Astrocyte (in vitro differentiated cells and primary cell): ENCODE results near the gene SLC22A5. TPM values are rescaled to one million over a fixed set of nuclear protein-coding genes. Genes with fewer than 3 reads are reported as not detected.

Source experiments
- DNase-seq: peaks from one replicate; pipeline ENCODE4 v3.0.0-alpha.2; 2010; ENCODE audit warnings: low read depth
- FAIRE-seq: peaks from 2 replicates; lab custom pipeline; 2011; peaks lifted over from hg19 to GRCh38; lab: Jason Lieb, UNC
- H2AFZ ChIP-seq: 2 replicates; pipeline ENCODE4 v1.6.0; 2012; ENCODE audit warnings: low read depth, low read length, inconsistent platforms
- H3K27ac ChIP-seq: 2 replicates; pipeline ENCODE4 v1.5.1; 2011; ENCODE audit warnings: low read depth, low read length, inconsistent platforms
- H3K27me3 ChIP-seq: 2 replicates; pipeline ENCODE4 v1.6.0; 2011; ENCODE audit warnings: low read length, inconsistent platforms; ENCODE audit not compliant: insufficient read depth
- H3K36me3 ChIP-seq: 2 replicates; pipeline ENCODE4 v1.5.1; 2011; ENCODE audit warnings: low read length, inconsistent platforms; ENCODE audit not compliant: insufficient read depth
- H3K4me1 ChIP-seq: 2 replicates; pipeline ENCODE4 v1.5.1; 2011; ENCODE audit warnings: low read length, inconsistent platforms; ENCODE audit not compliant: insufficient read depth
- H3K4me2 ChIP-seq: 2 replicates; pipeline ENCODE4 v1.6.0; 2012; ENCODE audit warnings: low read length, inconsistent platforms
- H3K4me3 ChIP-seq: 2 replicates; pipeline ENCODE4 v1.5.1; 2011; ENCODE audit warnings: low read depth, mild to moderate bottlenecking, low read length, inconsistent platforms; ENCODE audit not compliant: insufficient read depth
- H3K79me2 ChIP-seq: 2 replicates; pipeline ENCODE4 v1.6.0; 2012; ENCODE audit warnings: mild to moderate bottlenecking, low read length, inconsistent platforms; ENCODE audit not compliant: insufficient read depth
- H3K9ac ChIP-seq: 2 replicates; pipeline ENCODE4 v1.6.0; 2012; ENCODE audit warnings: mild to moderate bottlenecking, low read length, inconsistent platforms
- H3K9me3 ChIP-seq: 2 replicates; pipeline ENCODE4 v1.5.1; 2012; ENCODE audit warnings: low read depth, mild to moderate bottlenecking, low read length, inconsistent platforms; ENCODE audit not compliant: insufficient read depth
- H4K20me1 ChIP-seq: 2 replicates; pipeline ENCODE4 v1.6.0; 2012; ENCODE audit warnings: low read length, inconsistent platforms; ENCODE audit not compliant: insufficient read depth
- H3K27ac Mint-ChIP-seq: one replicate; pipeline ENCODE4 v1.8.0; 2021; ENCODE audit warnings: mild to moderate bottlenecking, mixed read lengths; ENCODE audit not compliant: unreplicated experiment
- H3K27me3 Mint-ChIP-seq: one replicate; pipeline ENCODE4 v1.8.0; 2021; ENCODE audit warnings: low read depth, mixed read lengths; ENCODE audit not compliant: unreplicated experiment
- H3K36me3 Mint-ChIP-seq: one replicate; pipeline ENCODE4 v1.8.0; 2021; ENCODE audit warnings: low read depth, mixed read lengths; ENCODE audit not compliant: unreplicated experiment
- H3K4me1 Mint-ChIP-seq: one replicate; pipeline ENCODE4 v1.8.0; 2021; ENCODE audit warnings: low read depth, mixed read lengths; ENCODE audit not compliant: unreplicated experiment
- H3K4me3 Mint-ChIP-seq: one replicate; pipeline ENCODE4 v1.8.0; 2021; ENCODE audit warnings: mild to moderate bottlenecking, moderate library complexity, mixed read lengths; ENCODE audit not compliant: unreplicated experiment
- H3K9me3 Mint-ChIP-seq: one replicate; pipeline ENCODE4 v1.8.0; 2021; ENCODE audit warnings: mild to moderate bottlenecking, mixed read lengths; ENCODE audit not compliant: unreplicated experiment
- EZH2 ChIP-seq: IDR thresholded peaks from 2 replicates; pipeline ENCODE4 v1.6.1; 2012; ENCODE audit warnings: mild to moderate bottlenecking, low read length, inconsistent platforms; ENCODE audit not compliant: insufficient read depth
- total RNA-seq: library from RNA; stranded (reverse); gene quantifications from 2 replicates; pipeline ENCODE4 v1.2.1, GENCODE V29; 2021
- TF ChIP-seq, protein P1 (sequence below): IDR thresholded peaks from 2 replicates; pipeline ENCODE4 v1.5.1; 2011; ENCODE audit warnings: low read depth, mild to moderate bottlenecking, inconsistent platforms, low read length, moderate library complexity; ENCODE audit not compliant: insufficient read depth

Gene SLC22A5
- total RNA-seq, 1 donor from 2014 or later = 8.3 TPM

DNA sequence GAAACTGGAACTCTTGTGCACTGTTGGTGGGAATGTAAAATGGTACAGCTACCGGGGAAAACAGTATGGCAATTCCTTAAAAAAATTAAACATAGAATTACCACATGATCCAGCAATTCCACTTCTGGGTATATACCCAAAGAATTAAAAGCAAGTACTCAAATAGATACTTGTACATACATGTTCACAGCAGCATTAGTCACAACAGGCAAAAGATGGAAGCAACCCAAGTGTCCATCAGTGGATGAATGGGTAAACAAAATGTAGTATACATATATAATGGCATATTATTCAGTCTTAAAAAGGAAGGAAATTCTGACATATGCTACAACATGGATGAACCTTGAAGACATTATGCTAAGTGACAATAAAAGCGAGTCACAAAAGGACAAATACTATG lies 7.4 kb upstream of the SLC22A5 start:
- H3K9ac ChIP-seq = no peak overlapping the region
- no peak for FAIRE-seq
- H3K79me2 ChIP-seq = no peaks in the 10 kb centered on the region

DNA sequence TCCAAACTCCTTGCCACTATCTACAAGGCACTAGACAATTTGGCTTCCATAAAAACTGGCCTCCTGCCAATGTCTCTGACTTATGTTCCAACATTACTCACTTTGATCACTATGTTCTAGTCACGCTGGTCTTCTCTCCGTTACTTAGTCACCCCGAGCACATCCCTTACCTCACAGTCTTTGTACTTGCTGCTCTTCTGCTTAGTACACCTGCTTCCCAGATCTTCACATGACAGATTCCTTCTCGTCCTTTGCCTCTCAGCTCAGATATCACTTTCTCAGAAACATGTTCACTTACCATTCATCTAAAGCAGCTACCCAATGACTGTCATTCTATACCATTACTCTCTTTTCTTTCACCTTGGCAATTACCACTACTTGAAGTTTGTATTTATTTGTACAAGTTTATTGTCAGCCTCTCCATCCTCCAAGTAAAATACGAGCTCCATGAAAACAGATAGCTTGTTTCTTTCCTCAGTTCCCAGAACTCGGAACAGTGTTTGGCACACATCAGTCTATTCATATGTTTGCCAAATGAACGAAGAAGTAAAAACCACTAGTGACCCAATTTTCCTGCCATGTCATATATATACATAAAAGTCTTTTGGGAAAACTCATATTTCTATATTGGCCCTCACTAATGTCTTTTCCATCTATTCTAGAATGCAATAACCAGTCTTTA lies 5.9 kb upstream of the SLC22A5 start:
- no peak overlapping the region for H2AFZ ChIP-seq
- Mint-ChIP-seq H3K36me3 (peaks cover 4% of the 10 kb centered on the region), H3K9me3 (peaks cover 7% of the 10 kb centered on the region), H3K27ac (no peak overlapping the region), H3K4me1 (peaks cover 10% of the 10 kb centered on the region), H3K4me3 (no peak overlapping the region), H3K27me3 (no peaks in the 10 kb centered on the region)
- TF ChIP-seq, protein P1, sequence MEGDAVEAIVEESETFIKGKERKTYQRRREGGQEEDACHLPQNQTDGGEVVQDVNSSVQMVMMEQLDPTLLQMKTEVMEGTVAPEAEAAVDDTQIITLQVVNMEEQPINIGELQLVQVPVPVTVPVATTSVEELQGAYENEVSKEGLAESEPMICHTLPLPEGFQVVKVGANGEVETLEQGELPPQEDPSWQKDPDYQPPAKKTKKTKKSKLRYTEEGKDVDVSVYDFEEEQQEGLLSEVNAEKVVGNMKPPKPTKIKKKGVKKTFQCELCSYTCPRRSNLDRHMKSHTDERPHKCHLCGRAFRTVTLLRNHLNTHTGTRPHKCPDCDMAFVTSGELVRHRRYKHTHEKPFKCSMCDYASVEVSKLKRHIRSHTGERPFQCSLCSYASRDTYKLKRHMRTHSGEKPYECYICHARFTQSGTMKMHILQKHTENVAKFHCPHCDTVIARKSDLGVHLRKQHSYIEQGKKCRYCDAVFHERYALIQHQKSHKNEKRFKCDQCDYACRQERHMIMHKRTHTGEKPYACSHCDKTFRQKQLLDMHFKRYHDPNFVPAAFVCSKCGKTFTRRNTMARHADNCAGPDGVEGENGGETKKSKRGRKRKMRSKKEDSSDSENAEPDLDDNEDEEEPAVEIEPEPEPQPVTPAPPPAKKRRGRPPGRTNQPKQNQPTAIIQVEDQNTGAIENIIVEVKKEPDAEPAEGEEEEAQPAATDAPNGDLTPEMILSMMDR = no peak
- no peak for TF ChIP-seq EZH2
- H3K36me3 ChIP-seq = no peaks in the 10 kb centered on the region
- no peaks in the 10 kb centered on the region for H3K27me3 ChIP-seq
- H3K4me1 ChIP-seq = peaks cover 17% of the 10 kb centered on the region
- H3K4me3 ChIP-seq = no peak overlapping the region
- H3K4me2 ChIP-seq = no peak overlapping the region
- H3K79me2 ChIP-seq = no peaks in the 10 kb centered on the region
- H3K9me3 ChIP-seq = no peaks in the 10 kb centered on the region
- H3K9ac ChIP-seq = no peak overlapping the region
- no peak overlapping the region for H3K27ac ChIP-seq
- no peaks in the 10 kb centered on the region for H4K20me1 ChIP-seq
- DNase-seq (peak; percentile 93), FAIRE-seq (peak; percentile 23)

More for the DNA sequence above, 7.4 kb upstream of the SLC22A5 start:
- no peak overlapping the region for H3K4me2 ChIP-seq
- H3K9me3 Mint-ChIP-seq = peaks cover 7% of the 10 kb centered on the region
- no peak overlapping the region for H2AFZ ChIP-seq
- H3K36me3 Mint-ChIP-seq = peaks cover 4% of the 10 kb centered on the region
- no peaks in the 10 kb centered on the region for H4K20me1 ChIP-seq
- H3K27ac Mint-ChIP-seq = no peak overlapping the region
- no peaks in the 10 kb centered on the region for H3K27me3 Mint-ChIP-seq
- H3K36me3 ChIP-seq = no peaks in the 10 kb centered on the region
- TF ChIP-seq EZH2 = no peak
- TF ChIP-seq, protein P1 = no peak
- DNase-seq = no peak
- peaks cover 10% of the 10 kb centered on the region for H3K4me1 Mint-ChIP-seq
- no peaks in the 10 kb centered on the region for H3K27me3 ChIP-seq
- H3K27ac ChIP-seq = no peak overlapping the region
- H3K4me3 ChIP-seq = no peak overlapping the region
- H3K4me1 ChIP-seq = peaks cover 17% of the 10 kb centered on the region
- no peaks in the 10 kb centered on the region for H3K9me3 ChIP-seq
- no peak overlapping the region for H3K4me3 Mint-ChIP-seq

DNA sequence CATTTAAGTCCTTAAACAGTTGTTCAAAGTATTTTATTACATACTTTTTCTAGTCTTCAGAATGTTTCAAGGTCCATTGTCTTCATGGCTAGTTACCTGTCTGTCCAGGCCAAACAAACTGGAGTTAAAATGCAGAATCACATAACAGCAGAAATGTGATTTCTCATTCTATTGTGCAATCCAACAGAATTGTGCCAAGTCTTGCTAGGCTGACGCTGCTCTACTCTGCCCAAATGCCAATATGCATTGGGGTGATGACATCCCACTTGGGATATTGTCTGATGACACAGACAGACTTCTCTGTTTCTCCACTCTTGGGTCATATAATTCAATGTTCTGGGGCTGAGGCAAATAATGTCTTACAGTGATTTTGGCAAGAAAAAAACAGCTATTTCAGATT lies 5.2 kb upstream of the SLC22A5 start:
- DNase-seq (peak; percentile 76), FAIRE-seq (no peak)
- Histone ChIP-seq H3K4me1 (peaks cover 17% of the 10 kb centered on the region), H3K27me3 (no peaks in the 10 kb centered on the region), H3K9me3 (no peaks in the 10 kb centered on the region), H3K9ac (no peak overlapping the region), H3K4me2 (no peak overlapping the region), H2AFZ (no peak overlapping the region), H3K4me3 (no peak overlapping the region), H4K20me1 (no peaks in the 10 kb centered on the region), H3K79me2 (no peaks in the 10 kb centered on the region), H3K27ac (peak overlapping the region; percentile 61), H3K36me3 (no peaks in the 10 kb centered on the region)
- Mint-ChIP-seq H3K27me3 (no peaks in the 10 kb centered on the region), H3K4me3 (no peak overlapping the region), H3K36me3 (peaks cover 4% of the 10 kb centered on the region), H3K4me1 (peaks cover 12% of the 10 kb centered on the region), H3K27ac (peak overlapping the region; percentile 9), H3K9me3 (peaks cover 7% of the 10 kb centered on the region)
- TF ChIP-seq, protein P1 = no peak
- TF ChIP-seq EZH2 = no peak
